Mucosa of descending colon (tissue), 3 donors: ENCODE results near the gene TNKS2. TPM values are rescaled to one million over a fixed set of nuclear protein-coding genes. Genes with fewer than 3 reads are reported as not detected.

Experiments used
- ATAC-seq: fragments of 200-7000 bp; cut with Tn5 transposase; one replicate; pipeline ENCODE4 v1.9.1; 2020; ENCODE audit warnings: mild to moderate bottlenecking, moderate library complexity
- DNase-seq, 3 donors: peaks; one replicate each; pipeline ENCODE4 v3.0.0-alpha.2; 2020
- H3K36me3 ChIP-seq: fragments of 200-600 bp; one replicate; pipeline ENCODE4 v1.8.0; 2021; ENCODE audit warnings: low read depth, mild to moderate bottlenecking
- H3K4me1 ChIP-seq: fragments of 200-600 bp; one replicate; pipeline ENCODE4 v1.8.0; 2021; ENCODE audit warnings: low read depth, mild to moderate bottlenecking
- H3K4me3 ChIP-seq: fragments of 200-600 bp; one replicate; pipeline ENCODE4 v1.8.0; 2021; ENCODE audit warnings: mild to moderate bottlenecking
- H3K9me3 ChIP-seq: fragments of 200-600 bp; one replicate; pipeline ENCODE4 v1.8.0; 2021; ENCODE audit warnings: mild to moderate bottlenecking
- CTCF ChIP-seq: fragments of 200-600 bp; IDR thresholded peaks from one replicate; pipeline ENCODE4 v1.8.0; 2022; ENCODE audit warnings: antibody characterized with exemption, mild to moderate bottlenecking
- intact Hi-C, 2 donors: fragments of 100-400 bp; cut with DNase I in 1 of 2; cut with micrococcal nuclease in 1 of 2; formaldehyde crosslinking; loops; one replicate each; pipeline versions ENCODE4 v1.11.0 to v1.11.1; 2022; cut with DNase I, micrococcal nuclease
- total RNA-seq, 3 donors: library from RNA; stranded (reverse); fragmentation: NEBNext Ultra II Directional in 2 of 3; extraction: Animal tissue kit (Norgen Biotek cat#: 25700) in 2 of 3; gene quantifications; one replicate each; pipeline versions ENCODE4 v1.2.1 to v1.2.4, GENCODE V29; 2021 to 2023
- donor health status: DM: no; HTN: no; CAD: no; lungs with moderate emphysema.
- donor health status: DM: no; HTN: no; CAD: no.
- donor health status: DM: no; HTN: yes; CAD: no.

Gene TNKS2
- total RNA-seq, 3 donors from 2014 or later = 26.0 to 39.9 (median 26.4) TPM

GRCh38 chr10:91816981-91817380 lies 18.8 kb downstream of the TNKS2 start:
- no peaks in the 10 kb centered on the region for H3K4me1 ChIP-seq
- H3K4me3 ChIP-seq = no peak overlapping the region
- TF ChIP-seq CTCF = no peak
- H3K36me3 ChIP-seq = peaks cover 3% of the 10 kb centered on the region
- ATAC-seq (no peak), DNase-seq (no peak)
- no peaks in the 10 kb centered on the region for H3K9me3 ChIP-seq
- intact Hi-C loops = no loop called here

- no peak overlapping the region for H3K4me3 ChIP-seq
- intact Hi-C loops = no loop called here
- ATAC-seq = no peak
These were observed 21.9 kb downstream of the TNKS2 start for GRCh38 chr10:91820144-91820543.

GRCh38 chr10:91824076-91824475 lies 25.9 kb downstream of the TNKS2 start:
- ATAC-seq (no peak), DNase-seq (no peak)

More at GRCh38 chr10:91820144-91820543, 21.9 kb downstream of the TNKS2 start:
- no peak for DNase-seq
- Histone ChIP-seq H3K9me3 (no peaks in the 10 kb centered on the region), H3K36me3 (peaks cover 3% of the 10 kb centered on the region), H3K4me1 (no peaks in the 10 kb centered on the region)
- TF ChIP-seq CTCF = no peak

GRCh38 chr10:91829268-91829667 lies 31.0 kb downstream of the TNKS2 start:
- Histone ChIP-seq H3K4me1 (no peaks in the 10 kb centered on the region), H3K9me3 (no peaks in the 10 kb centered on the region), H3K36me3 (peaks cover 11% of the 10 kb centered on the region), H3K4me3 (no peak overlapping the region)
- no peak for TF ChIP-seq CTCF
- no peak for DNase-seq
- intact Hi-C loops = no loop called here
- no peak for ATAC-seq

More at GRCh38 chr10:91824076-91824475, 25.9 kb downstream of the TNKS2 start:
- Histone ChIP-seq H3K36me3 (peaks cover 7% of the 10 kb centered on the region), H3K9me3 (no peaks in the 10 kb centered on the region), H3K4me1 (no peaks in the 10 kb centered on the region), H3K4me3 (no peak overlapping the region)
- no peak for TF ChIP-seq CTCF
- intact Hi-C loops = no loop called here

- H3K36me3 ChIP-seq = peaks cover 6% of the 10 kb centered on the region
- no peak for TF ChIP-seq CTCF
- H3K4me1 ChIP-seq = no peaks in the 10 kb centered on the region
- intact Hi-C loops = no loop called here
- no peak overlapping the region for H3K4me3 ChIP-seq
- ATAC-seq (no peak), DNase-seq (no peak)
- no peaks in the 10 kb centered on the region for H3K9me3 ChIP-seq
These were observed 40.0 kb downstream of the TNKS2 start for GRCh38 chr10:91838199-91838598.

- H3K9me3 ChIP-seq = no peaks in the 10 kb centered on the region
- peaks cover 12% of the 10 kb centered on the region for H3K36me3 ChIP-seq
- DNase-seq (no peak), ATAC-seq (no peak)
- TF ChIP-seq CTCF = no peak
- no peaks in the 10 kb centered on the region for H3K4me1 ChIP-seq
- H3K4me3 ChIP-seq = no peak overlapping the region
- intact Hi-C loops = no loop called here
These were observed 44.9 kb downstream of the TNKS2 start for GRCh38 chr10:91843083-91843482.
